ENCODE results near the gene SLC26A9.

Gene SLC26A9

GRCh38 chr1:205963352-205964155 is 20.3 kb upstream of the SLC26A9 start:
- Histone ChIP-seq H3K4me3 (ENCODE audit: insufficient read depth, low read depth, low read length) (no peak overlapping the region), H3K9me3 (ENCODE audit: control insufficient read depth, low read length) (no peaks in the 10 kb centered on the region), H3K27me3 (ENCODE audit: control insufficient read depth, insufficient read depth, low read length, poor library complexity, severe bottlenecking) (no peaks in the 10 kb centered on the region), H3K36me3 (ENCODE audit: control insufficient read depth, insufficient read depth, low read length) (no peaks in the 10 kb centered on the region), H3K4me1 (ENCODE audit: control insufficient read depth, insufficient read depth, low read length) (peaks cover 14% of the 10 kb centered on the region), H3K27ac (ENCODE audit: insufficient read depth, low read depth, low read length, poor library complexity, severe bottlenecking) (no peak overlapping the region)
- 90 to 95% methylated on average over 15 to 16 of the region's 16 CpGs for WGBS, 2 experiments

DNA sequence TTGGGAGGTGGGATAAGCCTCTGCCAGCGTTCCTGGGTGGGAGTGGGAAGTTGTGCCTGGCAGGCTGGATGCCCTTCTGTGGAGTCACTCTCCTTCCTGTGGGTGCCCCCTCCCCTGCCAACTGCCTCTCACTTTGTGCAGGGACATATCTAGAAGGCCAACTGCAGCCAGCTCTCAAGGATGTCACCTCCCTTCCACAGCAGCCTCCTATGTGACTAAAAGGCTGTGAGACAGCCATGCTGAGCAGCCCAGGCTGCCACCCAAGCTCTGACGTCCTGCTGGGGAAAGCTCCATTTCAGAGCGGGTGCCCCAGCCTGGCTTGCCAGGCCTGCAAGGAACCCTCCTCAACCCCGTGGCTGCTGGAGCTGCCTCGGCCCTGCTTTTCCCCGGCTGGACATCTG is 19.6 kb upstream of the SLC26A9 start:
- no peak overlapping the region for H3K4me3 ChIP-seq (ENCODE audit: insufficient read depth, low read depth, low read length)
- H3K27me3 ChIP-seq (ENCODE audit: control insufficient read depth, insufficient read depth, low read length, poor library complexity, severe bottlenecking), result no peaks in the 10 kb centered on the region
- H3K9me3 ChIP-seq (ENCODE audit: control insufficient read depth, low read length), result no peaks in the 10 kb centered on the region
- no peak overlapping the region for H3K27ac ChIP-seq (ENCODE audit: insufficient read depth, low read depth, low read length, poor library complexity, severe bottlenecking)
- 89 to 90% methylated on average over 6 of the region's 6 CpGs for WGBS, 2 experiments
- H3K4me1 ChIP-seq (ENCODE audit: control insufficient read depth, insufficient read depth, low read length), result peaks cover 14% of the 10 kb centered on the region
- no peaks in the 10 kb centered on the region for H3K36me3 ChIP-seq (ENCODE audit: control insufficient read depth, insufficient read depth, low read length)

DNA sequence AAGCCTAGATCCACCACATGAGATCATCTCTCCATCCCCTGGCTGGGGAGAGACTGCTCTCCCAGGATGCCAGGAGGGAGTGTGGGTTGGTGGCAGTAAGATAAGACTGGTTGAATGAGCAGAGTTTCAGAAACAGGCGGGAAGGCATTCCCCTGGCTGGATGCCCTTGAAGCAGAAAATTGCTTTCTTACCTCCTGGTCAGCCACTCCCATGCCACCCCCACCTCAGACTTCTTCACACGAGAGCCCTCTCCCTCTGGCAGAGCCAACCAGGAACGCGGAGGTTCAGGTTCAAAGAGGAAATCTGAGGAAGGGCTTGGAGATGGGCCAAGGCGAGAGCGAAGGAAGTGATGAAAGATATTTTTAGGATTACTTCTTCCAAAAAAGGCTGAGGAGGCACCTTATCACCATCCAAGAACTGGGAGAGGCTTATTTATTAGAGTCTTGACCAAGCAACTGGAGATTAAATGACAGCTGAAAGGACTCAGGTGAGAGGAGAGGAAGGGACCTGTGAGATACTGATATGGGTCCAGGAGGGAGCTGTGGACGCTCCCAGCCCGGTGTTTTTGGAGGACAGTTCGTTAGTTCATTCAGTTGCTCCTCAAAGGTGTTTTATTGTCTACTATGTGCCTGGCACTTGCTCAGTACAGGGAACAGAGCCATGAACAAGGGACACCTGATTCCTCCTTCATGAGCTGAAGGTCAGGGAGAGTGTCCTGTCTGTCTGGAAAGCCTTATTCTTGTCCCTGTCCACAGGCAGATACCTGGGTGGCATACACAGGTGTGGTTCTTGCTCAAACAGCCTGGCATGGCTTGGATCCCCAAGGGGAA is 18.9 kb upstream of the SLC26A9 start:
- 92 to 93% methylated on average over 9 of the region's 9 CpGs for WGBS, 2 experiments
- no peaks in the 10 kb centered on the region for H3K27me3 ChIP-seq (ENCODE audit: control insufficient read depth, insufficient read depth, low read length, poor library complexity, severe bottlenecking)
- H3K4me1 ChIP-seq (ENCODE audit: control insufficient read depth, insufficient read depth, low read length), result peaks cover 14% of the 10 kb centered on the region
- H3K27ac ChIP-seq (ENCODE audit: insufficient read depth, low read depth, low read length, poor library complexity, severe bottlenecking), result no peak overlapping the region
- no peaks in the 10 kb centered on the region for H3K36me3 ChIP-seq (ENCODE audit: control insufficient read depth, insufficient read depth, low read length)
- H3K9me3 ChIP-seq (ENCODE audit: control insufficient read depth, low read length), result no peaks in the 10 kb centered on the region
- H3K4me3 ChIP-seq (ENCODE audit: insufficient read depth, low read depth, low read length), result no peak overlapping the region

- Histone ChIP-seq H3K27ac (ENCODE audit: insufficient read depth, low read depth, low read length, poor library complexity, severe bottlenecking) (no peak overlapping the region), H3K4me3 (ENCODE audit: insufficient read depth, low read depth, low read length) (no peak overlapping the region), H3K9me3 (ENCODE audit: control insufficient read depth, low read length) (no peaks in the 10 kb centered on the region), H3K4me1 (ENCODE audit: control insufficient read depth, insufficient read depth, low read length) (peaks cover 14% of the 10 kb centered on the region), H3K36me3 (ENCODE audit: control insufficient read depth, insufficient read depth, low read length) (no peaks in the 10 kb centered on the region), H3K27me3 (ENCODE audit: control insufficient read depth, insufficient read depth, low read length, poor library complexity, severe bottlenecking) (no peaks in the 10 kb centered on the region)
- WGBS, 2 experiments, result 35 to 39% methylated on average over 2 of the region's 2 CpGs
Measured at GRCh38 chr1:205961405-205961804, 18.1 kb upstream of the SLC26A9 start.

DNA sequence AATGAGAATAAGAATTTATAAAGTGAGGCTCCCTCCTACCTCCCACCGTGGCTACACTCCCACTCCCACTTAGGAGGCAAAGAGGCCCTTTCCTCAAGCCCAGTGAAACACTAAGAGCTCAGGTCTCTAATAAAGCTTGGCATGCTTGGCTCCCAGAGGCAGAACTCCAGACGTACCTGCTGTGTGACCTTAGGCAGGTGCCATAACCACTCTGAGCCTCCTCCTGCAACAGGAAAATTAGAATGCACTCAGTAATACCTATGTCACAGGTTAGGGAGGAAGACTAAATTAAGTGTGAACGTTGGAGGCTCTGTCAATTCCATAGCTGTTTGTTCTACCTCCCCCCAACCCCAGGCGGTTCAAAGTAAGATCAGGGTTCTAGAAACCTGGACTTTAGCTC is 16.5 kb upstream of the SLC26A9 start:
- H3K36me3 ChIP-seq (ENCODE audit: control insufficient read depth, insufficient read depth, low read length), result no peaks in the 10 kb centered on the region
- WGBS, 2 experiments, result 88 to 91% methylated on average over 4 of the region's 4 CpGs

DNA sequence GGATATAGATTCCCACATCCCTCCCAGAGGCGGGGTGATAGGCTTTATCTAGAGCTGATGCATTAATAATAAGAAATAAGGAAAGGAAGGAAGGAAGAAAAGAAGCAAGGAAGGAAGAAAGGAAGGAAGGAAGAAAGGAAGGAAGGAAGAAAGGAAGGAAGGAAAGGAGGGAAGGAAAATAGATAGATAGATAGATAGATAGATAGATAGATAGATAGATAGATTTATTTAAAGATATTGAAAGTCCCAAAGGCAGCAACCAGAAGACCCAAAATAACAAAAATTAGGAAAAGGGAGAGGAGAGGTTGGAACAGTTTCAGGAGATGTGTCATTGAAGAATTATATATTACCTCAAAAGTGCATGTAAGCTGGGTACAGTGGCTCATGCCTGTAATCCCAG is 12.2 kb upstream of the SLC26A9 start:
- Histone ChIP-seq H3K27me3 (ENCODE audit: control insufficient read depth, insufficient read depth, low read length, poor library complexity, severe bottlenecking) (no peaks in the 10 kb centered on the region), H3K27ac (ENCODE audit: insufficient read depth, low read depth, low read length, poor library complexity, severe bottlenecking) (no peak overlapping the region), H3K4me3 (ENCODE audit: insufficient read depth, low read depth, low read length) (no peak overlapping the region), H3K4me1 (ENCODE audit: control insufficient read depth, insufficient read depth, low read length) (peaks cover 6% of the 10 kb centered on the region), H3K36me3 (ENCODE audit: control insufficient read depth, insufficient read depth, low read length) (no peaks in the 10 kb centered on the region), H3K9me3 (ENCODE audit: control insufficient read depth, low read length) (no peaks in the 10 kb centered on the region)
- WGBS, 2 experiments, result 89 to 95% methylated on average over 1 of the region's 1 CpG

More for the DNA sequence above, 16.5 kb upstream of the SLC26A9 start:
- Histone ChIP-seq H3K27ac (ENCODE audit: insufficient read depth, low read depth, low read length, poor library complexity, severe bottlenecking) (no peak overlapping the region), H3K4me3 (ENCODE audit: insufficient read depth, low read depth, low read length) (no peak overlapping the region), H3K4me1 (ENCODE audit: control insufficient read depth, insufficient read depth, low read length) (no peaks in the 10 kb centered on the region), H3K9me3 (ENCODE audit: control insufficient read depth, low read length) (no peaks in the 10 kb centered on the region), H3K27me3 (ENCODE audit: control insufficient read depth, insufficient read depth, low read length, poor library complexity, severe bottlenecking) (no peaks in the 10 kb centered on the region)

- H3K4me3 ChIP-seq (ENCODE audit: insufficient read depth, low read depth, low read length), result no peak overlapping the region
- H3K36me3 ChIP-seq (ENCODE audit: control insufficient read depth, insufficient read depth, low read length), result no peaks in the 10 kb centered on the region
- 88 to 92% methylated on average over 10 to 11 of the region's 11 CpGs for WGBS, 2 experiments
- H3K4me1 ChIP-seq (ENCODE audit: control insufficient read depth, insufficient read depth, low read length), result peaks cover 9% of the 10 kb centered on the region
- H3K9me3 ChIP-seq (ENCODE audit: control insufficient read depth, low read length), result no peaks in the 10 kb centered on the region
- H3K27me3 ChIP-seq (ENCODE audit: control insufficient read depth, insufficient read depth, low read length, poor library complexity, severe bottlenecking), result no peaks in the 10 kb centered on the region
- no peak overlapping the region for H3K27ac ChIP-seq (ENCODE audit: insufficient read depth, low read depth, low read length, poor library complexity, severe bottlenecking)
Measured at GRCh38 chr1:205954819-205955404, 11.7 kb upstream of the SLC26A9 start.

DNA sequence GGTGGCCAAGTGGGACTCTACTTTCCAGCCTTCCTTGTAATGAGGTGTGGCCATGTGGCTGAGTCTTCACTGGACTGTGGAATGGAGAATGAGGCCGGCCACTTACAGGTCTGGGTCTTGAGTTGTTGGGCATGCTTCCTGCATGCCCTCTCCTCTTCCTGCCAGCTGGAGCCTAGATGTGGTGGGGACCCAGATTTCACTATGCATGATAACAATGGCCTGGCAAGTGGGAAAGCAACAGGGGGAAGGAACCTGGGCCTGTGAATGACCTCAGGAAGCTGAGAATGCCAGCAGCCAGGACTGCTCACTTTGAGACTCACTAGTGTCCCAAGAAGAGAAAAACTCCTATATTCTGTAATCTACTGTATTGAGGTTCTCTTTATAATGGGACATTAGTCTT is 8.5 kb upstream of the SLC26A9 start:
- H3K9me3 ChIP-seq (ENCODE audit: control insufficient read depth, low read length), result no peaks in the 10 kb centered on the region
- 93 to 100% methylated on average over 1 of the region's 1 CpG for WGBS, 2 experiments
- no peaks in the 10 kb centered on the region for H3K36me3 ChIP-seq (ENCODE audit: control insufficient read depth, insufficient read depth, low read length)
- H3K27ac ChIP-seq (ENCODE audit: insufficient read depth, low read depth, low read length, poor library complexity, severe bottlenecking), result no peak overlapping the region
- peaks cover 9% of the 10 kb centered on the region for H3K4me1 ChIP-seq (ENCODE audit: control insufficient read depth, insufficient read depth, low read length)
- no peak overlapping the region for H3K4me3 ChIP-seq (ENCODE audit: insufficient read depth, low read depth, low read length)
- no peaks in the 10 kb centered on the region for H3K27me3 ChIP-seq (ENCODE audit: control insufficient read depth, insufficient read depth, low read length, poor library complexity, severe bottlenecking)

DNA sequence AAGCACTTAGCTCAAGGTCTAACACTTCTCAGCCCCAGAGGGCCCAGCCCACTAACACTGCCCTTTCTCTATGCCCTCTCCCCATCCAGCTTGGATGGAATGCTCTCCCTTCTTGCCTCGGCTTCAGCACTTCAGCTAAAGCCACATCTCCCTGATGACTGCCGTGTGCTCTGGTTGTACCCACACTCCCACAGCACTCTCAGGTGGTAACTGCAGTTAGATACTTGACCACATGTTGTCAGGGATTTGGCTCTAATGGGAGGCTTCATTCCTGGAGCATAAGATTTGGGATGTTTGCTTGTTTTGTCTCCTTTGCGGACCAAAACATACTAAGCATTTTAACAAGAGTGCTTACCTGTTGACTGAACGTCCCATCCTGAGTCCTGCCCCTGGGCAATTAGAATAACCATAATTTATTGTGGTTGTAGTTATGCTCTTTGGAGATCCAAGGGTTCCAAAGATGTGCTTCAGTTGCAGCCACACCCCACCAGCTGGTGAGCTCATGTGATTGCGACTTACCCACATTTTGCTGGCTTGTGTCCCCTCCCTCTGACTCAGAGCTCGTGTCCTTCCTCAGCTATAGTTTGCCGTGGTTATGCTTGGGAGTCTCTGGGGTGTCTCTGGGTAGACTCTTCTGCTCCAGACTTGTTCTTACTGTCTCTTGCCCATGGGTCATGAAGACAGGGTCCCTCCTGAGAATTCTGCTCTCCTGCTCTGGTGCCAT is 7.7 kb upstream of the SLC26A9 start:
- 95% methylated on average over 7 of the region's 7 CpGs for WGBS, 2 experiments
- Histone ChIP-seq H3K27ac (ENCODE audit: insufficient read depth, low read depth, low read length, poor library complexity, severe bottlenecking) (no peak overlapping the region), H3K4me3 (ENCODE audit: insufficient read depth, low read depth, low read length) (no peak overlapping the region), H3K36me3 (ENCODE audit: control insufficient read depth, insufficient read depth, low read length) (no peaks in the 10 kb centered on the region), H3K9me3 (ENCODE audit: control insufficient read depth, low read length) (no peaks in the 10 kb centered on the region), H3K4me1 (ENCODE audit: control insufficient read depth, insufficient read depth, low read length) (peaks cover 9% of the 10 kb centered on the region), H3K27me3 (ENCODE audit: control insufficient read depth, insufficient read depth, low read length, poor library complexity, severe bottlenecking) (no peaks in the 10 kb centered on the region)
